ENCODE data around the gene SLC6A3.

SLC6A3 gene

GRCh38 chr5:1343931-1344901 is 101.0 kb downstream of the SLC6A3 start:
- no peak for TF ChIP-seq CTCF (IDR thresholded peaks at IDR 0.05)
- H3K27ac ChIP-seq: peak overlapping the region in 1 of 2 donors; percentile 80
- H3K4me3 ChIP-seq: peak overlapping the region; percentile 94
- DNase-seq (ENCODE audit: low spot score): no peak

GRCh38 chr5:1343315-1343751 is 101.9 kb downstream of the SLC6A3 start:
- Histone ChIP-seq H3K27ac (no peak overlapping the region), H3K4me3 (peak overlapping the region; percentile 94)
- no peak for TF ChIP-seq CTCF (IDR thresholded peaks at IDR 0.05)
- DNase-seq (ENCODE audit: low spot score): no peak

Data from coronary artery (tissue), 2 donors.